H1 (cell line): ENCODE measurements around the gene KCNAB2. TPM values are rescaled to one million over a fixed set of nuclear protein-coding genes. Genes with fewer than 3 reads are reported as not detected.

Experiments
- CTCF ChIA-PET: fragments of 300-600 bp; sonication (Branson Sonifier 250); formaldehyde crosslinking; loops from one replicate; lab custom pipeline; 2021; ENCODE audit not compliant: partially characterized antibody; lab: Charles Lee
- POLR2A ChIA-PET: fragments of 300-600 bp; sonication (Branson Sonifier 250); formaldehyde crosslinking; loops from one replicate; lab custom pipeline; 2021; ENCODE audit warnings: inconsistent platforms; ENCODE audit not compliant: partially characterized antibody; lab: Charles Lee
- DNase-seq, 2 experiments: peaks; one replicate each; pipeline versions ENCODE4 v3.0.0 to v3.0.0-alpha.2; 2010 to 2022; ENCODE audit warnings: low spot score in 2 of 2, low read depth in 1 of 2, mixed read lengths in 1 of 2
- FAIRE-seq: peaks from 2 replicates; lab custom pipeline; 2011; peaks lifted over from hg19 to GRCh38; lab: Jason Lieb, UNC
- H2AFZ ChIP-seq: 2 replicates; pipeline ENCODE4 v1.8.1; 2012; ENCODE audit warnings: low read length, inconsistent platforms
- H2AK5ac ChIP-seq: 2 replicates; pipeline ENCODE4 v1.6.1; 2013; ENCODE audit warnings: low read depth, low read length
- H2BK120ac ChIP-seq: replicated peaks from 2 replicates; pipeline ENCODE3; 2013; ENCODE audit warnings: low read depth, low read length, inconsistent platforms
- H2BK12ac ChIP-seq: 2 replicates; pipeline ENCODE4 v1.6.1; 2013; ENCODE audit warnings: low read depth, low read length
- H2BK15ac ChIP-seq: 2 replicates; pipeline ENCODE4 v1.6.1; 2013; ENCODE audit warnings: low read length
- H2BK20ac ChIP-seq: 2 replicates; pipeline ENCODE4 v1.6.1; 2013; ENCODE audit warnings: low read length
- H2BK5ac ChIP-seq: 2 replicates; pipeline ENCODE4 v1.6.1; 2013; ENCODE audit warnings: low read depth, low read length
- H3K14ac ChIP-seq: 2 replicates; pipeline ENCODE4 v1.6.1; 2013; ENCODE audit warnings: inconsistent platforms; ENCODE audit not compliant: insufficient read length
- H3K18ac ChIP-seq: 2 replicates; pipeline ENCODE4 v1.6.1; 2013; ENCODE audit warnings: low read length; ENCODE audit errors: extremely low read depth
- H3K23ac ChIP-seq: 2 replicates; pipeline ENCODE4 v1.6.1; 2013; ENCODE audit warnings: inconsistent platforms; ENCODE audit not compliant: insufficient read length
- H3K23me2 ChIP-seq: 2 replicates; pipeline ENCODE4 v1.6.1; 2013; ENCODE audit warnings: low read depth, low read length
- H3K27ac ChIP-seq: 2 replicates; pipeline ENCODE4 v1.6.1; 2011; ENCODE audit warnings: low read depth, low read length, inconsistent platforms
- H3K27me3 ChIP-seq, 4 experiments: replicated peaks in 1 of 4; 1 replicate in 1 of 4; 2 replicates in 3 of 4; pipeline versions ENCODE4 v1.6.1 to v1.8.1; 2011 to 2013; ENCODE audit warnings: low read length in 3 of 4, mild to moderate bottlenecking in 3 of 4, inconsistent platforms in 2 of 4, mixed read lengths in 2 of 4, moderate library complexity in 1 of 4; ENCODE audit not compliant: control insufficient read depth in 3 of 4, insufficient read depth in 3 of 4; ENCODE audit errors: extremely low read depth in 1 of 4
- H3K36me3 ChIP-seq, 4 experiments: 2 replicates each; pipeline versions ENCODE4 v1.6.1 to v1.8.1; 2011 to 2013; ENCODE audit warnings: mild to moderate bottlenecking in 4 of 4, low read length in 3 of 4, moderate library complexity in 2 of 4, control low read depth in 1 of 4, inconsistent platforms in 1 of 4; ENCODE audit not compliant: insufficient read depth in 4 of 4, control insufficient read depth in 2 of 4
- H3K4ac ChIP-seq: replicated peaks from 2 replicates; pipeline ENCODE3; 2013; ENCODE audit warnings: low read length, low read depth, mixed read lengths, inconsistent platforms; ENCODE audit not compliant: insufficient read length
- H3K4me1 ChIP-seq, 4 experiments: replicated peaks in 1 of 4; 1 replicate in 1 of 4; 2 replicates in 3 of 4; pipeline versions ENCODE4 v1.6.1 to v1.8.1; 2011 to 2013; ENCODE audit warnings: low read length in 3 of 4, inconsistent platforms in 2 of 4, mixed read lengths in 1 of 4; ENCODE audit not compliant: insufficient read depth in 4 of 4, control insufficient read depth in 3 of 4
- H3K4me2 ChIP-seq, 2 experiments: 2 replicates each; pipeline versions ENCODE4 v1.6.1 to v1.8.1; 2011 to 2013; ENCODE audit warnings: low read depth in 2 of 2, low read length in 2 of 2, control low read depth in 1 of 2, inconsistent platforms in 1 of 2, mild to moderate bottlenecking in 1 of 2; ENCODE audit not compliant: insufficient read depth in 1 of 2
- H3K4me3 ChIP-seq, 4 experiments: fragments of 200-600, 300-600 bp in 1 of 4; sonication (generic), shearing (Covaris generic), sonication (Bioruptor Twin) in 1 of 4; 2 replicates each; pipeline versions ENCODE4 v1.5.1 to v1.8.1; 2011 to 2016; ENCODE audit warnings: low read length in 4 of 4, low read depth in 3 of 4, control low read depth in 2 of 4, inconsistent platforms in 2 of 4, mild to moderate bottlenecking in 2 of 4, mixed read lengths in 1 of 4, moderate library complexity in 1 of 4; ENCODE audit not compliant: insufficient read depth in 2 of 4; ENCODE audit errors: extremely low read depth in 1 of 4
- H3K56ac ChIP-seq: replicated peaks from 2 replicates; pipeline ENCODE3; 2013; ENCODE audit warnings: low read depth, mild to moderate bottlenecking, mixed read lengths, low read length, inconsistent platforms; ENCODE audit not compliant: insufficient read length
- H3K79me1 ChIP-seq: 2 replicates; pipeline ENCODE4 v1.6.1; 2013; ENCODE audit warnings: low read depth, low read length, control low read depth
- H3K79me2 ChIP-seq, 2 experiments: 2 replicates each; pipeline versions ENCODE4 v1.6.1 to v1.8.1; 2012 to 2013; ENCODE audit warnings: low read length in 2 of 2, mild to moderate bottlenecking in 2 of 2, inconsistent platforms in 1 of 2; ENCODE audit not compliant: insufficient read depth in 2 of 2, control insufficient read depth in 1 of 2
- H3K9ac ChIP-seq, 4 experiments: replicated peaks in 1 of 4; 1 replicate in 1 of 4; 2 replicates in 3 of 4; pipeline versions ENCODE4 v1.6.1 to v1.8.1; 2011 to 2013; ENCODE audit warnings: low read depth in 3 of 4, low read length in 3 of 4, control low read depth in 2 of 4, mild to moderate bottlenecking in 2 of 4, moderate library complexity in 2 of 4, inconsistent platforms in 1 of 4; ENCODE audit errors: extremely low read depth in 1 of 4
- H3K9me3 ChIP-seq, 2 experiments: 2 replicates each; pipeline versions ENCODE4 v1.6.1 to v1.8.1; 2012 to 2013; ENCODE audit warnings: mild to moderate bottlenecking in 2 of 2, moderate library complexity in 2 of 2, control low read depth in 1 of 2, inconsistent platforms in 1 of 2, low read depth in 1 of 2, low read length in 1 of 2, mixed read lengths in 1 of 2; ENCODE audit not compliant: insufficient read depth in 2 of 2
- H4K20me1 ChIP-seq, 2 experiments: replicated peaks in 1 of 2; 2 replicates each; pipeline versions ENCODE3 to v1.8.1; 2011 to 2013; ENCODE audit warnings: inconsistent platforms in 2 of 2, low read length in 2 of 2, mild to moderate bottlenecking in 1 of 2; ENCODE audit not compliant: insufficient read depth in 2 of 2, control insufficient read depth in 1 of 2
- H4K5ac ChIP-seq: 2 replicates; pipeline ENCODE4 v1.6.1; 2013; ENCODE audit warnings: low read length, low read depth, mixed read lengths, inconsistent platforms; ENCODE audit not compliant: insufficient read length
- H4K8ac ChIP-seq: 2 replicates; pipeline ENCODE4 v1.8.0; 2013; ENCODE audit warnings: mild to moderate bottlenecking, moderate library complexity, low read length, inconsistent platforms; ENCODE audit not compliant: insufficient read depth; ENCODE audit errors: extremely low read depth
- H4K91ac ChIP-seq: replicated peaks from 2 replicates; pipeline ENCODE3; 2013; ENCODE audit warnings: low read length, mixed read lengths, inconsistent platforms; ENCODE audit not compliant: insufficient read length
- CHD1 ChIP-seq: IDR thresholded peaks from 2 replicates; pipeline ENCODE4 v1.6.1; 2012; ENCODE audit warnings: low read depth, low read length, improper control_type of control experiment
- GABPA ChIP-seq: IDR thresholded peaks from 2 replicates; pipeline ENCODE4 v1.6.1; 2011; ENCODE audit warnings: mild to moderate bottlenecking, low read length, moderate library complexity, borderline replicate concordance; ENCODE audit not compliant: insufficient read depth
- KDM4A ChIP-seq: IDR thresholded peaks from one replicate; pipeline ENCODE4 v1.7.1; 2012; ENCODE audit warnings: low read depth, mild to moderate bottlenecking, moderate library complexity, low read length, inconsistent platforms; ENCODE audit not compliant: severe bottlenecking
- RAD21 ChIP-seq, 2 experiments: IDR thresholded peaks in 1 of 2; conservative IDR thresholded peaks in 1 of 2; 2 replicates each; pipeline ENCODE4 v1.6.1; 2011; ENCODE audit warnings: low read depth in 2 of 2, low read length in 2 of 2, improper control_type of control experiment in 1 of 2, inconsistent platforms in 1 of 2, mild to moderate bottlenecking in 1 of 2, moderate library complexity in 1 of 2
- RNF2 ChIP-seq: fragments of 200-900, 300-1000 bp; sonication (generic); IDR thresholded peaks from 2 replicates; pipeline ENCODE4 v1.7.1; 2016; ENCODE audit warnings: borderline replicate concordance, low read depth, mild to moderate bottlenecking, antibody characterized with exemption, low read length; ENCODE audit not compliant: poor library complexity, severe bottlenecking; ENCODE audit errors: missing control alignments
- RXRA ChIP-seq: IDR thresholded peaks from 2 replicates; pipeline ENCODE4 v1.6.1; 2011; ENCODE audit warnings: low read depth, mild to moderate bottlenecking, low read length, moderate library complexity; ENCODE audit not compliant: insufficient read depth
- SIRT6 ChIP-seq: IDR thresholded peaks from one replicate; pipeline ENCODE4 v1.7.1; 2012; ENCODE audit warnings: low read length, inconsistent platforms
- TBP ChIP-seq: IDR thresholded peaks from 2 replicates; pipeline ENCODE4 v1.6.1; 2011; ENCODE audit warnings: low read depth, low read length, improper control_type of control experiment
- WGBS, 2 experiments: shearing (Covaris generic) in 1 of 2; methylation state at CpG; one replicate each; pipeline versions ENCODE4 v1.1.6 to v1.1.7; 2013 to 2015; ENCODE audit warnings: low lambda C conversion rate in 2 of 2, mixed read lengths in 2 of 2, inconsistent platforms in 1 of 2, low coverage in 1 of 2, missing lambda C conversion rate in 1 of 2; ENCODE audit not compliant: insufficient replicate concordance in 2 of 2, insufficient coverage in 1 of 2, insufficient read length in 1 of 2; ENCODE audit errors: extremely low coverage in 1 of 2, missing lambda C conversion rate in 1 of 2; 5-methylcytosine and 5-hydroxymethylcytosine counted together
- polyA plus RNA-seq, 7 experiments: library from polyadenylated mRNA; depleted of rRNA in 3 of 7; stranded (reverse) in 5 of 7; unstranded in 2 of 7; fragments of >200 nt in 5 of 7; fragments of 200-250 nt in 2 of 7; gene quantifications; 1 replicate in 5 of 7; 2 replicates in 1 of 7; 4 replicates in 1 of 7; pipeline versions ENCODE4 v1.2.1 to v1.2.3, GENCODE V29; 2011 to 2013; ENCODE audit warnings: missing spikeins in 2 of 7, mixed read lengths in 2 of 7
- total RNA-seq: library from RNA; stranded (reverse); fragmentation: NEBNext Ultra II Directional; extraction: Animal tissue kit (Norgen Biotek cat#: 25700); gene quantifications from 2 replicates; pipeline ENCODE4 v1.2.1, GENCODE V29; 2021
- TF ChIP-seq, protein P1 (sequence below): IDR thresholded peaks from 2 replicates; pipeline ENCODE4 v1.6.1; 2012; ENCODE audit warnings: inconsistent platforms
- TF ChIP-seq, protein P2 (sequence below), 3 experiments: IDR thresholded peaks; 1 replicate in 2 of 3; 2 replicates in 1 of 3; pipeline versions ENCODE4 v1.5.1 to v1.6.1; 2011; ENCODE audit warnings: low read length in 3 of 3, mild to moderate bottlenecking in 3 of 3, inconsistent platforms in 2 of 3, low read depth in 1 of 3, moderate library complexity in 1 of 3; ENCODE audit not compliant: insufficient read depth in 1 of 3; ENCODE audit errors: control extremely low read depth in 1 of 3

The KCNAB2 gene
- total and polyA plus RNA-seq, 2 of the 8 experiments (the other 6 are each of a cell fraction or from before 2014, with no cell fraction given): 4.5 to 7.0 TPM

DNA sequence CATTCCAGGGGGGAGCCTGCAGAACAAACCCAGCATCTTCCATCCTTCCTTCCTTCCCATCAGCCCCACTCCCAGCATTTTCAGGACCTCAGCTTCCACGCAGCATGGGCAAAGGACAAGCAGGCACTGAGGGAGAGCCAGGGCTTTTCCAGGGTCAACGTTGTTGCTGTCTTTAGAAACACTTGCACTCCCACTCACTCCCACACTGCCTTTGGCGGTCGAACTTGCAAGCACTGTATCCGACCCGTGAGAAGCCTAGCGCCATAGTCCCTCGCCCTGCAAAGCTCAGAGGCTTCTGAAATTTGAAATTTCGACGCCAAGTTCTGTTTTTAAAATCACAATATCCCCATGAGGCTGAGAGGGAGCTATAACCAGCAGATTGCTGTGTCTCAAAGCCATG lies 47.4 kb downstream of the KCNAB2 start:
- Histone ChIP-seq H3K79me1 (no peaks in the 10 kb centered on the region), H4K20me1 (peaks cover 0 to 1% of the 10 kb centered on the region in 2 experiments), H2BK20ac (no peak overlapping the region), H4K8ac (no peak overlapping the region), H3K56ac (no peak overlapping the region), H3K27ac (no peak overlapping the region), H4K5ac (no peak overlapping the region), H3K23ac (no peak overlapping the region), H3K14ac (no peak overlapping the region), H3K79me2 (no peaks in the 10 kb centered on the region), H3K23me2 (no peaks in the 10 kb centered on the region; the same call in 1 of the 2 replicates), H3K4me3 (no peak overlapping the region), H3K9ac (no peak overlapping the region), H3K18ac (no peak overlapping the region), H2BK5ac (no peak overlapping the region), H2AK5ac (no peak overlapping the region), H3K4me2 (no peak overlapping the region), H3K36me3 (no peaks in the 10 kb centered on the region), H3K27me3 (no peaks in the 10 kb centered on the region), H3K4me1 (no peaks in the 10 kb centered on the region; a peak in 1 of 7 replicates), H2AFZ (no peak overlapping the region), H3K9me3 (no peaks in the 10 kb centered on the region), H3K4ac (no peak overlapping the region), H2BK120ac (no peak overlapping the region), H2BK12ac (no peak overlapping the region), H2BK15ac (no peak overlapping the region), H4K91ac (no peak overlapping the region)
- FAIRE-seq (no peak), DNase-seq (no peak)
- POLR2A ChIA-PET: no interaction called here
- WGBS, 2 experiments: 85% methylated on average over 10 of the region's 10 CpGs; no CpG with 5 or more reads in 1 of the 2 experiments
- CTCF ChIA-PET: interaction anchor here (0.6 to 4.7 kb wide), 7 partner anchors 9 to 51 kb away, joined by 3 to 31 read pairs (median 3); no protein-coding TSS in a partner anchor
- TF ChIP-seq KDM4A (no peak), CHD1 (no peak), RAD21 (IDR thresholded peaks at IDR 0.05 in 1 of 2, conservative IDR thresholded peaks at IDR 0.05 in 1 of 2; ENCODE audit: low read depth in 2 of 2, low read length in 2 of 2) (no peak), SIRT6 (no peak), TBP (no peak), RNF2 (no peak), RXRA (no peak), GABPA (no peak)
- TF ChIP-seq, protein P1, sequence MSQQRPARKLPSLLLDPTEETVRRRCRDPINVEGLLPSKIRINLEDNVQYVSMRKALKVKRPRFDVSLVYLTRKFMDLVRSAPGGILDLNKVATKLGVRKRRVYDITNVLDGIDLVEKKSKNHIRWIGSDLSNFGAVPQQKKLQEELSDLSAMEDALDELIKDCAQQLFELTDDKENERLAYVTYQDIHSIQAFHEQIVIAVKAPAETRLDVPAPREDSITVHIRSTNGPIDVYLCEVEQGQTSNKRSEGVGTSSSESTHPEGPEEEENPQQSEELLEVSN: no peak
- TF ChIP-seq, protein P2, sequence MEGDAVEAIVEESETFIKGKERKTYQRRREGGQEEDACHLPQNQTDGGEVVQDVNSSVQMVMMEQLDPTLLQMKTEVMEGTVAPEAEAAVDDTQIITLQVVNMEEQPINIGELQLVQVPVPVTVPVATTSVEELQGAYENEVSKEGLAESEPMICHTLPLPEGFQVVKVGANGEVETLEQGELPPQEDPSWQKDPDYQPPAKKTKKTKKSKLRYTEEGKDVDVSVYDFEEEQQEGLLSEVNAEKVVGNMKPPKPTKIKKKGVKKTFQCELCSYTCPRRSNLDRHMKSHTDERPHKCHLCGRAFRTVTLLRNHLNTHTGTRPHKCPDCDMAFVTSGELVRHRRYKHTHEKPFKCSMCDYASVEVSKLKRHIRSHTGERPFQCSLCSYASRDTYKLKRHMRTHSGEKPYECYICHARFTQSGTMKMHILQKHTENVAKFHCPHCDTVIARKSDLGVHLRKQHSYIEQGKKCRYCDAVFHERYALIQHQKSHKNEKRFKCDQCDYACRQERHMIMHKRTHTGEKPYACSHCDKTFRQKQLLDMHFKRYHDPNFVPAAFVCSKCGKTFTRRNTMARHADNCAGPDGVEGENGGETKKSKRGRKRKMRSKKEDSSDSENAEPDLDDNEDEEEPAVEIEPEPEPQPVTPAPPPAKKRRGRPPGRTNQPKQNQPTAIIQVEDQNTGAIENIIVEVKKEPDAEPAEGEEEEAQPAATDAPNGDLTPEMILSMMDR (IDR thresholded peaks at IDR 0.05; ENCODE audit: control extremely low read depth in 1 of 3, insufficient read depth in 1 of 3, low read depth in 1 of 3, low read length in 3 of 3): no peak
